ENCODE data around the gene CABYR. TPM values are rescaled to one million over a fixed set of nuclear protein-coding genes. Genes with fewer than 3 reads are reported as not detected.

Gene CABYR
- total RNA-seq (1.7 and 2.0 TPM in 2 replicates), polyA plus RNA-seq (4.2 and 4.4 TPM in 2 replicates), polyA minus RNA-seq (3.3 and 9.7 TPM in 2 replicates)
- 2.7 TPM for total RNA-seq (2013)

- Histone ChIP-seq H3K79me2 (ENCODE audit: control insufficient read depth, insufficient read depth, low read length) (no peaks in the 10 kb centered on the region), H2AFZ (ENCODE audit: insufficient read depth, low read depth, low read length, poor library complexity, severe bottlenecking) (peak within 1 kb of the TSS; percentile 77), H3K36me3 (replicated peaks in 1 of 2; ENCODE audit: control extremely low read depth in 1 of 2, control insufficient read depth in 1 of 2, extremely low read depth in 1 of 2, insufficient read depth in 2 of 2, low read length in 1 of 2) (peaks cover 0 to 2% of the 10 kb centered on the region in 2 experiments), H3K9me3 (ENCODE audit: control extremely low read depth in 1 of 3, control insufficient read depth in 2 of 3, insufficient read depth in 1 of 3, low read length in 2 of 3) (peaks cover 0 to 13% (median 0%) of the 10 kb centered on the region in 3 donors), H3K9ac (ENCODE audit: low read length) (peak within 1 kb of the TSS; percentile 70), H4K20me1 (ENCODE audit: control insufficient read depth, insufficient read depth, low read length, poor library complexity, severe bottlenecking) (no peaks in the 10 kb centered on the region), H3K4me2 (replicated peaks; ENCODE audit: low read depth, low read length, poor library complexity, severe bottlenecking) (peak within 1 kb of the TSS; percentile 85), H3K4me1 (ENCODE audit: control insufficient read depth in 2 of 2, insufficient read depth in 2 of 2, low read length in 2 of 2) (peaks cover 10 to 19% of the 10 kb centered on the region in 2 donors), H3K27ac (ENCODE audit: low read length in 2 of 2) (peak within 1 kb of the TSS; percentile 26 to 83), H3K27me3 (replicated peaks in 1 of 4; ENCODE audit: control extremely low read depth in 1 of 4, control insufficient read depth in 3 of 4, insufficient read depth in 4 of 4, low read length in 3 of 4) (peaks cover 0 to 13% (median 0%) of the 10 kb centered on the region in 4 experiments), H3K4me3 (ENCODE audit: control extremely low read depth in 1 of 5, extremely low read depth in 1 of 5, insufficient read depth in 1 of 5, low read depth in 2 of 5, low read length in 4 of 5) (peak within 1 kb of the TSS; percentile 55 to 72 (median 66))
- H3K4me1 Mint-ChIP-seq, result peaks cover 16% of the 10 kb centered on the region
- ChIA-PET CTCF (interaction anchor here (0.6 to 2.5 kb wide), 3 partner anchors 20 to 391 kb away, joined by 3 to 15 read pairs (median 3); no protein-coding TSS in a partner anchor), POLR2A (no interaction called here)
- DNase-seq, result peak; percentile 90
- intact Hi-C loops (cut with micrococcal nuclease), result no loop called here
- H3K27ac Mint-ChIP-seq, result peak within 1 kb of the TSS; percentile 57
- no peaks in the 10 kb centered on the region for H3K9me3 Mint-ChIP-seq (ENCODE audit: insufficient read depth)
- 7% methylated on average over 62 of the region's 63 CpGs for WGBS (ENCODE audit: insufficient coverage)
- H3K27me3 Mint-ChIP-seq, result peaks cover 7% of the 10 kb centered on the region
- peak within 1 kb of the TSS; percentile 87 for H3K4me3 Mint-ChIP-seq
- no peak for TF ChIP-seq EZH2 (IDR thresholded peaks at IDR 0.05; ENCODE audit: borderline replicate concordance, insufficient read depth, low read depth, low read length, poor library complexity, severe bottlenecking)
- no peak for TF ChIP-seq CTCF (IDR thresholded peaks at IDR 0.05)
- ATAC-seq (ENCODE audit: low read depth), result peak; percentile 93
Observed at GRCh38 chr18:24138789-24139616, at the start of gene CABYR. TSS of gene CABYR (plus strand) at chr18:24139062. CDS start at chr18:24143115, 4,053 bp downstream.

- DNase-seq (no peak), ATAC-seq (ENCODE audit: low read depth) (no peak)
- H3K4me1 ChIP-seq (ENCODE audit: control insufficient read depth in 2 of 2, insufficient read depth in 2 of 2, low read length in 2 of 2), result peaks cover 5 to 6% of the 10 kb centered on the region in 2 donors
- no peak overlapping the region for H2AFZ ChIP-seq (ENCODE audit: insufficient read depth, low read depth, low read length, poor library complexity, severe bottlenecking)
- H3K36me3 ChIP-seq (replicated peaks in 1 of 2; ENCODE audit: control extremely low read depth in 1 of 2, control insufficient read depth in 1 of 2, extremely low read depth in 1 of 2, insufficient read depth in 2 of 2, low read length in 1 of 2), result peaks cover 2 to 25% of the 10 kb centered on the region in 2 experiments
- no peak overlapping the region for H3K27ac Mint-ChIP-seq
- H4K20me1 ChIP-seq (ENCODE audit: control insufficient read depth, insufficient read depth, low read length, poor library complexity, severe bottlenecking), result no peaks in the 10 kb centered on the region
- CTCF ChIA-PET, result no interaction called here
- H3K4me1 Mint-ChIP-seq, result peaks cover 12% of the 10 kb centered on the region
- POLR2A ChIA-PET, result no interaction called here
- no peak overlapping the region for H3K9ac ChIP-seq (ENCODE audit: low read length)
- intact Hi-C loops (cut with micrococcal nuclease), result no loop called here
- TF ChIP-seq EZH2 (IDR thresholded peaks at IDR 0.05; ENCODE audit: borderline replicate concordance, insufficient read depth, low read depth, low read length, poor library complexity, severe bottlenecking), result no peak
- TF ChIP-seq CTCF (IDR thresholded peaks at IDR 0.05), result no peak
- H3K9me3 Mint-ChIP-seq (ENCODE audit: insufficient read depth), result no peaks in the 10 kb centered on the region
- no peak overlapping the region for H3K27ac ChIP-seq (ENCODE audit: low read length in 2 of 2)
- no peaks in the 10 kb centered on the region for H3K79me2 ChIP-seq (ENCODE audit: control insufficient read depth, insufficient read depth, low read length)
- 80% methylated on average over 3 of the region's 4 CpGs for WGBS (ENCODE audit: insufficient coverage)
- H3K4me2 ChIP-seq (replicated peaks; ENCODE audit: low read depth, low read length, poor library complexity, severe bottlenecking), result no peak overlapping the region
- no peaks in the 10 kb centered on the region for H3K27me3 Mint-ChIP-seq
- H3K9me3 ChIP-seq (ENCODE audit: control extremely low read depth in 1 of 3, control insufficient read depth in 2 of 3, insufficient read depth in 1 of 3, low read length in 2 of 3), result peaks cover 0 to 4% (median 0%) of the 10 kb centered on the region in 3 donors
- H3K4me3 Mint-ChIP-seq, result no peak overlapping the region
- H3K4me3 ChIP-seq (ENCODE audit: control extremely low read depth in 1 of 5, extremely low read depth in 1 of 5, insufficient read depth in 1 of 5, low read depth in 2 of 5, low read length in 4 of 5), result no peak overlapping the region
- no peaks in the 10 kb centered on the region for H3K27me3 ChIP-seq (replicated peaks in 1 of 4; ENCODE audit: control extremely low read depth in 1 of 4, control insufficient read depth in 3 of 4, insufficient read depth in 4 of 4, low read length in 3 of 4)
Observed at GRCh38 chr18:24089076-24089475, 49.8 kb upstream of the CABYR start.
